GM18498 (cell line): ENCODE measurements around the gene EN2.

ENCODE experiments used
- ATAC-seq: cut with Tn5 transposase; IDR thresholded peaks from one replicate; pipeline ENCODE4 v1.9.1; 2021; ENCODE audit warnings: mild to moderate bottlenecking, moderate library complexity; ENCODE audit not compliant: unreplicated experiment

The EN2 gene

DNA sequence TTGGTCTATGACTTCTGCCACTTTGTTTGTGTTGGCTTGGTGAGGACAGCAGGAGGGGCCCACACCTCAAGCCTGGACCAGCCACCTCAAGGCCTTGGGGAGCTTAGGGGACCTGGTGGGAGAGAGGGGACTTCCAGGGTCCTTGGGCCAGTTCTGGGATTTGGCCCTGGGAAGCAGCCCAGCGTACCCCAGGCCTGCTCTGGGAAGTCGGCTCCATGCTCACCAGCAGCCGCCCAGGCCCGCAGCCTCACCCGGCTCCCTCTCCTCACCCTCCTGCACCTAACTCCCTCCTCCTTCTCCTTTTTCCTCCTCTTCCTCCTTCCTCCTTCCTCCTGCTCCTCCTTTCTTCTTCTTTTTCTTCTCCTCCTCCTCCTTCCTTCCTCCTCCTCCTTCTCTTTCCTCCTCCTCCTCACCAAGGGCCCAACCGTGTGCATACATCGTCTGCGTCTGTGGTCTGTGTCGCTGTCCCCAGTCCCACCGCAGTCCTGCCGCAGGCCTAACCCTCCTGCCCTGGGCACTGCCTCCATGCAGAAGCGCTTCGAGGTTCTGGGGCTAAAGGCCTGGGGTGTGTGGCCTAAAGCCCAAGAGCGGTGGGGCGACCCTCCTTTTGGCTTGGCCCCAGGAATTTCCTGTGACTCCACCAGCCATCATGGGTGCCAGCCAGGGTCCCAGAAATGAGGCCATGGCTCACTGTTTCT lies 5.3 kb downstream of the EN2 start:
- ATAC-seq: no peak

GRCh38 chr7:155464183-155464582 lies 6.3 kb downstream of the EN2 start:
- ATAC-seq: no peak

GRCh38 chr7:155464948-155465739 lies 7.2 kb downstream of the EN2 start:
- ATAC-seq: no peak

DNA sequence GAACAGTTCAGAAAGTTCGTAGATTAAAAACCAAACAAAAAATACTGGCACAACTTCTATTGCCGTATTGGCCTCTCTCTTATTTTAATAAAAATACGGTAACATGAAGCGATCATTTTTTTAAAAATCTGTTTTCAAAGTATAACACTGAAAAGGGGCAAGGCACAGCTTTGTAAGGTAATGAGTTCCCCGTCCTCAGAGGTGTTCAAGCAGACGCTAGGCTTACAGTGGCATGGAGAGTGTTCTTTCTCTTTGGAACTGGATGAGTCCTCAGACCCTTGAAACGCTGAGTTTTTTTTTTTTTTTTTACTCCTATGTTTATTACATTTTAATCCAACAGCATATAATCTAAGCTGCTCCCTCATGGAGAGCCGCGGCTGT lies 7.8 kb downstream of the EN2 start:
- ATAC-seq: no peak

DNA sequence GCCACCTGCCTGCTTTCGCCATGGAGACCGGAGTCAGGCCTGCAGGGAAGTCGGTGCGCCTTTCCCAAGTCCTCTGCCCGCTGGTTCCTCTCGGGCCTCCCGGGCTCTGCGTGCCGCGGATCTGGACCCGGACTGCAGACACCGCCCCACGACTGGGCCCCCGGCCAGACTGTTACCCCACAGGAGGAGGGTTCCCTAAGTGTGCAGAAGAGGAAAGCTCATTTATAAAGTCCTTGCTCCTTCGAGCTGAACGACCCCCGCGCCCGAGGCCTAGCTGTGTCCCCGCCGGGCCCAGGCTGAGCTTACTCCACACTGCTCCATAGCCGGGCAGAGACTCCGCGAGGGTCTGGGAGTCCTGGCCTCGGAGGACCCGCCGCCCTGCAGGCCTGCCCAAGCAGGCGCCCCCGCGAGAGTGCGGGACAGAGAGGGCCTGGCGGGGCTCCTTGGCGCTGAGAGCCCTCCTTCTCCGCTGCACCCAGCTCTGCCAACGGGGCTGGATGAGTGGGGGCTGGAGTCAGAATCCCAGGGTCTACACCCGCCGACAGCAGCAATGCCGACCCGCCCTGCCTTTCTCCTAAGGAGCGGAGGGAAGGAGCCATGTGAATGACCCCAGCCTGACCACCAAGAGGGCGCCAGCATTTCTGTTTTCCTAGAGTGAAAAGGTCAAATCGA lies 8.3 kb downstream of the EN2 start:
- ATAC-seq: no peak

GRCh38 chr7:155466814-155467733 lies 9.1 kb downstream of the EN2 start:
- peak; percentile 53 for ATAC-seq

- no peak for ATAC-seq
Measured at GRCh38 chr7:155467846-155468784, 10.2 kb downstream of the EN2 start.

- no peak for ATAC-seq
Measured at GRCh38 chr7:155468785-155469148, 10.8 kb downstream of the EN2 start.

DNA sequence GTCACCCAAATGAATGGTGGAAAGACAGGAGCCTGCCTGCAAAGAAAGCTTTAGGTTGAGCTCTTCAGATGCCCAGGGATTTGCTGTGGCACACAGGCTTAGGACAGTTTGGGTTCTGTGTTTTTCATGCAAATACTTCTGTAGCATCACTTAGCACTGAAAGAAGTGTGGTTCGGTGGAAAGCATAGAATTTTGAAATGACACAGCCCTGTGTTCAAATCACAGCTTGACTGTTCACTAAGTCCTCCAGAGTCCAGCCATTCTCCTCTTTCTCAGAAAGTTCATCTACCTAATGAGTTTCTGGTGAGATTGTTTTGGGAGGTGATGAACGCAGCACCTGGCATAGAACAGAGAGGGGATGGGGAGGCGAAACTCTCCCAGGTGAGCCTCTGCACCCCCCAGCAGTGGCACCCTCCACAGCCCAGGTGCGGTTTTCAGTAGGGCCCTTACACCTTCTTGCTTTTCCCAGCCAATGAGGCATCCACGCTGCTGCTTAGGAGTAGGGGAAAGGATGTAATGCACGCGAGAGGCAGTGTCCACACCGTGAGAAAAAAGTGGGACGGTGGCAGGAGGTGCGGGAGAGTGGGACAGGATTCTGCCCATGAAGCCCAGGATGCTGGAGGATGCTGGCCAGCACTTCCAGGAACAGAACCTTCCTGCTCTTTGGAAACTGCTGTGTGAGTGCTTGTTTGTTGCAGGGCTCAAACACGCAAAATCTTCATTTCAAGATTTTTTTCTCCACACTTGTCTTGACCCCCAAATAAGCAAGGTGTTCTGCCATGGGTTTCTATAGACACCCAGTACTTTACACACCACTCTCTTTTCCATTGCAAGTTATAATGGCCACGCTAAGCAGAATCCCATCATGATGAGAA lies 11.6 kb downstream of the EN2 start:
- ATAC-seq: no peak

DNA sequence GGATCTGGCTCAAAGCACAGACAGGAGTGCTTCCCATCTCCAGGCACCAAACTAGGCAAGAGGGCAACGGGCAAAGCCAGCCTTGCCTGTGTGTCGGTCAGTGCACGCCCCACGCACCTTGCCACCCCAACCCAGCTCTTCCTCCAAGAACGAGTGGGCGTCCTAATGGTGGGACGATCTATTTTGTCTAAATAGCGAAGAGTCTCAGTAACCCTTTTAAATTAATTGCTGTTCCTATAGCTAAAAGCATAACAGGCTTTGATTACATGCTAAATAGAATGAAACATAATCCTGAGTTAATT lies 12.2 kb downstream of the EN2 start:
- ATAC-seq: no peak

DNA sequence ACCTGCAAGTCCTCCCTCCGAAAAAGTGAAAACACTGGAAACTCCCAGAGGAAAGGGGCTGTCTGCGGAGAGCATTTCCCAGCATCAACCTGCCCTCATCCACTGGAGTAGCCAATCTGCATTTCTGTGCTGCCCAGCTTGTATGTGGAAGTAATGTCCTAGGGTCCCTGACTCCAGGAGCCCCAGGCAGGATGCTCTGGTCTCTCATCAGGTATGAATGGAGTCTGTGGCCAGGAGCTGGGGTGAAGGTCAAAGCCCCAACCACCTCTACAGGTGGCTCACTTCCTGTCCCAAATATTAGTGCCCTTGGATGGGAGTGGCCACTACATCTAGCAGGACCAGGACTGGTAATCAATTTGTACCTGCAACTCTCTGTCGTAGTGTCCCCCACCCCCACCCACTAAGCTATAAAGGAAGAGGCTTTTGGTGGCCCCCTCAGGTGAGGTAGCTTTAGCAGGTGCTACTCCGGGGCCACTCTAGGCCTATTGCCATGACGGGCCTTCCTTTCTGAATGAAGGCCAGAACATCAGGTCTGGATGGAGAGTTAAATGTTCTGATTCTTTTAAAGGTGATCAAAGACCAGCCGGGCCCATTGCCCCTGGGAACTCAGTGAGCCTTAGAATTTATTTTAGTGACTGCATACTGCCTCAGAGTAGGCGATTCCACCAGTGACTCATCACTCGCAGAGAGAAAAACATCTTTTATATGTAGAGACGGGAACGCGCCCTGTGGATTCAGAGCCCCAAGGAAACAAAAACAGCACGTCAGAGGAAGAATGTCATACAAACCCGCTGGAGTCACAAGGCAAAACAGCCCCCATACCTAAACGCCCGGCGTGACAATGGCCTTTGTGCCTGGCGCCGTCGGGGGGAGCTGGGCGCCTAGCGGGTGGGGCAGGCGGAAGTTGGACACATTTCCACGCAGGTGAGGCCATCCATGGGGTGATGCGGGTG lies 13.0 kb downstream of the EN2 start:
- no peak for ATAC-seq

- no peak for ATAC-seq
Measured at GRCh38 chr7:155471718-155472117, 13.8 kb downstream of the EN2 start.

DNA sequence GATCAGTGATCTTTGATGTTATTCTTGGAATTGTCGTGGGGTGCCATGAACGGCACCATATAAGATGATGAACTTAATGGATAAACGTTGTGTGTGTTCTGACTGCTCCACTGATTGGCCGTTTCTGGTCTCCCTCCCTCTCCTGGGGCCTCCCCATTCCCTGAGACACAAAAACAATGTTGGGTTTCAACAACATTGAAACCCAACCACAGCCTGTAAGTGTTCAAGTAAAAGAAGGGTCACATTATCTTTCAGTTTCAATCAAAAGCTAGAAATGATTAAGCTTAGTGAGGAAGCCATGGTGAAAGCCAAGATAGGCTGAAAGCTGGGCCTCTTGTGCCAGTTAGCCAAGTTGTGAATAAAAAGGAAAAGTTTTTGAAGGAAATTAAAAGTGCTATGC lies 19.5 kb downstream of the EN2 start:
- peak; percentile 97 for ATAC-seq

GRCh38 chr7:155481764-155482163 lies 23.8 kb downstream of the EN2 start:
- no peak for ATAC-seq

- ATAC-seq: no peak
Measured at GRCh38 chr7:155482511-155483183, 24.7 kb downstream of the EN2 start.

GRCh38 chr7:155483245-155483644 lies 25.3 kb downstream of the EN2 start:
- no peak for ATAC-seq

DNA sequence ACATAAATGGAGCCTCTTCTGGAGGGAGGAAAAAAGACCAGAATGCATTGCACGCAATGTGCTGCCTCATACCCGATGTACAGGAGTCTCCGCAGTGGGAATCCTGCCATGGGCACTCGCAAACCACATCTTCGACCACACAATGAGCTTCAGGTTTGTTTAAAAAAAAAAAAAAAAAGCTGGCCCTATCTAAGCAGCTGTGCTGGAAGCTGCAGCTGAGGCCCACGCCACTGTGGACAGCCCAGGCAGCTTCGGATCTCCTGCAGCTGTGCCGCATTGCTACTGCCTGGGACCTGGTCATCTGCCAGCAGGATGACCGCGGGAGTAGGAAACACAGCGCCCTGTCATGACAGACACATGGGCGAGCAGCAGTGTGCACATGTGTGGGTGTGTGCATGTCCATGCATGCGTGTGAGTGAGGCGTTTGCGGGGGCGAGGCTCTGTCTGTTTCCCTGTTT lies 26.0 kb downstream of the EN2 start:
- no peak for ATAC-seq
